Suppressor macrophage treated with lipopolysaccharide for 1 hour (primary cell): ENCODE results near the gene RHOU.
"Not testable (repeated sequence)": the region's sequence is repeated elsewhere in the genome, so short reads cannot be mapped to it uniquely, and the experiment has no call there.

Source experiments
- DNase-seq, 3 donors: peaks; one replicate each; pipeline ENCODE4 v3.0.0-alpha.2; 2020 to 2022

RHOU gene

GRCh38 chr1:228760979-228761378 is 25.7 kb downstream of the RHOU start:
- no peak for DNase-seq

- no peak for DNase-seq
These were observed 28.3 kb downstream of the RHOU start for GRCh38 chr1:228763561-228763960.

GRCh38 chr1:228765168-228765946 is 30.1 kb downstream of the RHOU start:
- DNase-seq, result no peak

- no peak for DNase-seq
These were observed 31.5 kb downstream of the RHOU start for GRCh38 chr1:228766788-228767187.

- DNase-seq, result no peak
These were observed 32.5 kb downstream of the RHOU start for GRCh38 chr1:228767636-228768354.

- DNase-seq, result no peak
These were observed 33.2 kb downstream of the RHOU start for GRCh38 chr1:228768355-228769000.

GRCh38 chr1:228770779-228771223 is 35.5 kb downstream of the RHOU start:
- no peak for DNase-seq

GRCh38 chr1:228772516-228773212 is 37.4 kb downstream of the RHOU start:
- DNase-seq, result no peak

- not testable (repeated sequence) for DNase-seq
These were observed 40.7 kb downstream of the RHOU start for GRCh38 chr1:228775946-228776345.

GRCh38 chr1:228776449-228776848 is 41.2 kb downstream of the RHOU start:
- no peak for DNase-seq

GRCh38 chr1:228777236-228777635 is 42.0 kb downstream of the RHOU start:
- DNase-seq, result no peak

- peak; percentile 74 to 85 (median 84) for DNase-seq
These were observed 42.7 kb downstream of the RHOU start for GRCh38 chr1:228778026-228778425.

GRCh38 chr1:228778466-228778865 is 43.2 kb downstream of the RHOU start:
- DNase-seq, result peak in 1 of 3 donors; percentile 14

- peak; percentile 88 to 94 (median 91) for DNase-seq
These were observed 43.7 kb downstream of the RHOU start for GRCh38 chr1:228778961-228779360.

- no peak for DNase-seq
These were observed 46.0 kb downstream of the RHOU start for GRCh38 chr1:228781161-228781808.

GRCh38 chr1:228781809-228782661 is 46.8 kb downstream of the RHOU start:
- DNase-seq, result no peak

- DNase-seq, result peak; percentile 14 to 37 (median 33)
These were observed 47.6 kb downstream of the RHOU start for GRCh38 chr1:228782662-228783417.

- no peak for DNase-seq
These were observed 48.2 kb downstream of the RHOU start for GRCh38 chr1:228783418-228784040.

GRCh38 chr1:228784181-228784580 is 48.9 kb downstream of the RHOU start:
- no peak for DNase-seq
